Spleen (tissue), 11 donors: ENCODE results near the gene BEND5. TPM values are rescaled to one million over a fixed set of nuclear protein-coding genes. Genes with fewer than 3 reads are reported as not detected.

Source experiments
- DNase-seq: peaks from one replicate; pipeline ENCODE4 v3.0.0-alpha.2; 2020
- H3K27ac ChIP-seq, 8 donors: fragments of 200-600 bp; sonication (generic) in 7 of 8; 1 replicate in 4 of 8; 2 replicates in 4 of 8; pipeline versions ENCODE4 v1.5.0 to v1.8.0; 2016 to 2021; ENCODE audit warnings: inconsistent platforms in 4 of 8, mild to moderate bottlenecking in 4 of 8, moderate library complexity in 1 of 8
- H3K27me3 ChIP-seq, 7 donors: fragments of 200-600 bp; sonication (generic) in 6 of 7; replicated peaks in 1 of 7; 1 replicate in 4 of 7; 2 replicates in 3 of 7; pipeline versions ENCODE4 v1.5.0 to v1.8.0; 2016 to 2021; ENCODE audit warnings: inconsistent platforms in 3 of 7, mild to moderate bottlenecking in 1 of 7
- H3K36me3 ChIP-seq, 6 donors: fragments of 200-600 bp; sonication (generic) in 5 of 6; 1 replicate in 4 of 6; 2 replicates in 2 of 6; pipeline versions ENCODE4 v1.5.0 to v1.8.0; 2016 to 2021; ENCODE audit warnings: inconsistent platforms in 2 of 6
- H3K4me1 ChIP-seq, 6 donors: fragments of 200-600 bp; sonication (generic) in 5 of 6; 1 replicate in 3 of 6; 2 replicates in 3 of 6; pipeline versions ENCODE4 v1.5.0 to v1.8.0; 2016 to 2021; ENCODE audit warnings: inconsistent platforms in 3 of 6
- H3K4me3 ChIP-seq, 8 donors: fragments of 200-600 bp; sonication (generic) in 7 of 8; 1 replicate in 4 of 8; 2 replicates in 4 of 8; pipeline versions ENCODE4 v1.5.0 to v1.8.0; 2016 to 2021; ENCODE audit warnings: inconsistent platforms in 4 of 8, mild to moderate bottlenecking in 4 of 8, moderate library complexity in 2 of 8
- H3K9me3 ChIP-seq, 8 donors: fragments of 200-600 bp; sonication (generic) in 7 of 8; 1 replicate in 4 of 8; 2 replicates in 4 of 8; pipeline versions ENCODE4 v1.5.0 to v1.8.0; 2016 to 2021; ENCODE audit warnings: inconsistent platforms in 4 of 8
- POLR2A ChIP-seq, 3 donors: fragments of 450-650 bp; IDR thresholded peaks; one replicate each; pipeline ENCODE4 v1.5.1; 2017; ENCODE audit warnings: antibody characterized with exemption in 3 of 3, mild to moderate bottlenecking in 1 of 3
- POLR2AphosphoS5 ChIP-seq, 3 donors: sonication (generic); formaldehyde crosslinking; IDR thresholded peaks; one replicate each; pipeline ENCODE4 v1.5.1; 2017; ENCODE audit warnings: antibody characterized with exemption in 3 of 3
- WGBS, 5 donors: extraction: QIAGEN DNeasy Blood & Tissue Kit in 3 of 5; methylation state at CpG; one replicate each; pipeline versions ENCODE4 v1.1.5 to v1.1.7; 2013 to 2018; 5-methylcytosine and 5-hydroxymethylcytosine counted together
- intact Hi-C: fragments of 100-400 bp; cut with DNase I; formaldehyde crosslinking; loops from one replicate; pipeline ENCODE4 v1.15.0; 2023; ENCODE audit warnings: low total_unique reads
- polyA plus RNA-seq, 3 donors: library from polyadenylated mRNA; stranded (reverse); fragments of 200-250 nt; gene quantifications; one replicate each; pipeline ENCODE4 v1.2.1, GENCODE V29; 2013
- total RNA-seq, 7 donors: library from RNA; depleted of rRNA in 3 of 7; stranded (reverse); fragments of >200 nt in 3 of 7; fragmentation: NEBNext Ultra II Directional in 4 of 7; extraction: Animal tissue kit (Norgen Biotek cat#: 25700) in 4 of 7; gene quantifications; one replicate each; pipeline versions ENCODE4 v1.1.0 to v1.2.1, GENCODE V29; 2016 to 2021
- TF ChIP-seq, protein P1 (sequence below), 11 experiments: fragments of 200-600 bp in 7 of 11; fragments of 450-650 bp in 4 of 11; sonication (generic) in 4 of 11; IDR thresholded peaks in 8 of 11; conservative IDR thresholded peaks in 3 of 11; 1 replicate in 7 of 11; 2 replicates in 4 of 11; pipeline versions ENCODE4 v1.4.0 to v1.8.0; 2016 to 2021; ENCODE audit warnings: antibody characterized with exemption in 11 of 11, inconsistent platforms in 4 of 11, mild to moderate bottlenecking in 1 of 11
- donor health status: healthy with polysubstance abuse.
- donor health status: DM: no; HTN: no; CAD: no; lungs with moderate emphysema.
- donor health status: DM: no; HTN: no; CAD: no.
- donor health status: Bipolar disorder and iron deficiency.
- donor health status: healthy.
- donor health status: DM: no; HTN: no; CAD: no.
- donor health status: DM: yes; HTN: yes; CAD: no.

The BEND5 gene
- total and polyA plus RNA-seq, 10 donors: 7.5 to 39.2 (median 16.1) TPM

DNA sequence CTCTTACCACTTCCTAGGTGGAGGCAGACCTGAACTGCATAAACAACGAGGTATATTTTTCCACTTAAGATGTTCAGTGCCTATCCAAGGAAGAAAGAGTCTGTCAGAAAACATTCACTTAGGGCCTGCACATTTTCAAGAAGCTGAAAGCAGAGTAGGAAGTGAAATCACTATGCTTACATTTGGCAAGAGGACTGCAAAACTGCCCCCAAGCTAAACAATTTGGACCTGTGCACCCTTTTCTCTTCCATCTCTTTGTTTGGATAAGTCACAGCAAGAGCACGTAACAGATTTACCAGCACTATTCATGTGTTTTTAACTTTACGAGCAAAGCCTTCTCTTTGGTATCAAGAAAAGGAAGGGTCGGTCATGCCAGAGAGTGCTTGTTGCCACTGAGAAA lies 13.2 kb upstream of the BEND5 start:
- WGBS, 5 donors: 61 to 82% (median 74%) methylated on average over 4 of the region's 4 CpGs
- no peaks in the 10 kb centered on the region for H3K36me3 ChIP-seq
- intact Hi-C loops: no loop called here
- TF ChIP-seq, protein P1, sequence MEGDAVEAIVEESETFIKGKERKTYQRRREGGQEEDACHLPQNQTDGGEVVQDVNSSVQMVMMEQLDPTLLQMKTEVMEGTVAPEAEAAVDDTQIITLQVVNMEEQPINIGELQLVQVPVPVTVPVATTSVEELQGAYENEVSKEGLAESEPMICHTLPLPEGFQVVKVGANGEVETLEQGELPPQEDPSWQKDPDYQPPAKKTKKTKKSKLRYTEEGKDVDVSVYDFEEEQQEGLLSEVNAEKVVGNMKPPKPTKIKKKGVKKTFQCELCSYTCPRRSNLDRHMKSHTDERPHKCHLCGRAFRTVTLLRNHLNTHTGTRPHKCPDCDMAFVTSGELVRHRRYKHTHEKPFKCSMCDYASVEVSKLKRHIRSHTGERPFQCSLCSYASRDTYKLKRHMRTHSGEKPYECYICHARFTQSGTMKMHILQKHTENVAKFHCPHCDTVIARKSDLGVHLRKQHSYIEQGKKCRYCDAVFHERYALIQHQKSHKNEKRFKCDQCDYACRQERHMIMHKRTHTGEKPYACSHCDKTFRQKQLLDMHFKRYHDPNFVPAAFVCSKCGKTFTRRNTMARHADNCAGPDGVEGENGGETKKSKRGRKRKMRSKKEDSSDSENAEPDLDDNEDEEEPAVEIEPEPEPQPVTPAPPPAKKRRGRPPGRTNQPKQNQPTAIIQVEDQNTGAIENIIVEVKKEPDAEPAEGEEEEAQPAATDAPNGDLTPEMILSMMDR (IDR thresholded peaks at IDR 0.05 in 8 of 11, conservative IDR thresholded peaks at IDR 0.05 in 3 of 11): no peak
- TF ChIP-seq POLR2A (IDR thresholded peaks at IDR 0.05) (no peak), POLR2AphosphoS5 (IDR thresholded peaks at IDR 0.05) (no peak)
- no peaks in the 10 kb centered on the region for H3K27me3 ChIP-seq
- no peak overlapping the region for H3K4me3 ChIP-seq
- peaks cover 0 to 56% (median 33%) of the 10 kb centered on the region in 6 donors for H3K4me1 ChIP-seq
- no peaks in the 10 kb centered on the region for H3K9me3 ChIP-seq
- DNase-seq: no peak
- H3K27ac ChIP-seq: peak overlapping the region in 6 of 8 donors; percentile 1 to 51 (median 46)

DNA sequence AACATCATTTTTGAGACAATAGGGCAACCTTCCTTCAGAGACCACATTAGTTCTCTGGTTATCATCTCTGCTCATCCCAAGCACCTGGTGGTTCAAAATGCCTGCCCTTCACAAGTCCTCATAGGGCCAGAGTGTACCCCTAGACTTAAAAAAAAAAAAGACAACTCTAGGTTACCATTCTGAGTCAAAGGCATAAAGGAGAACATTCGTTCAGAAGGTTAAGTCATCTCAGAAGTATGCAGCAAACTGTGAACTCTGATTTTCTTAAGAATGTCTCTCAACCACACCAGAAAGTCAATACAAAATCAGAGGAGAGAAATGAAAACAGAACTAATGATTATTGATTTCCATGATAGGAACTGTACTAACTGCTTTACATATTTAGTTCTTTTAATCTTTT lies 9.2 kb upstream of the BEND5 start:
- DNase-seq: no peak
- WGBS, 5 donors: 70 to 86% (median 75%) methylated on average over 1 of the region's 1 CpG
- Histone ChIP-seq H3K9me3 (no peaks in the 10 kb centered on the region), H3K36me3 (no peaks in the 10 kb centered on the region), H3K4me3 (no peak overlapping the region), H3K27ac (no peak overlapping the region), H3K27me3 (no peaks in the 10 kb centered on the region), H3K4me1 (peaks cover 0 to 17% (median 12%) of the 10 kb centered on the region in 6 donors)
- TF ChIP-seq POLR2A (IDR thresholded peaks at IDR 0.05): no peak
- TF ChIP-seq, protein P1 (IDR thresholded peaks at IDR 0.05 in 8 of 11, conservative IDR thresholded peaks at IDR 0.05 in 3 of 11): no peak
- no peak for TF ChIP-seq POLR2AphosphoS5 (IDR thresholded peaks at IDR 0.05)
- intact Hi-C loops: no loop called here

DNA sequence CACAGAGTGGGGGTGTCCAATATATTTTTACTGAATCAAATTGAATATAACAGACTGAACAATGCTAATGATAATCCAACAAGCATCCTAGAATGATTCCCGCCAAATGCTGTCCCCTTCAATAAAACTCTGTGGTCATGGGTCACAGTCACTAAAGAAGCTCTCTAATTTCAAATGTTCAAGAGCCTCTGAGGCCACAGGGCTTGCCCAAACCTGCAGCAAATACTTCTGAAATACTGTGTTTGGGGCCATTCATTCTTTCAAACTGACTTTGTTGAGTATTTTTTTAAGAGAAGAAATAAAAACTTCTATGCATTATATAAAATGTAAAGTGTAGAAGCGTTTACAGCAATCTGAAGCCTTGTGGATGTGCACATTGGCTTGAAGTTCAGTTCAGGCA lies 7.6 kb upstream of the BEND5 start:
- 87 to 95% (median 90%) methylated on average over 2 of the region's 2 CpGs for WGBS, 5 donors
- intact Hi-C loops: no loop called here
- Histone ChIP-seq H3K4me1 (peaks cover 0 to 1% (median 0%) of the 10 kb centered on the region in 6 donors), H3K36me3 (no peaks in the 10 kb centered on the region), H3K27ac (no peak overlapping the region), H3K9me3 (no peaks in the 10 kb centered on the region), H3K4me3 (no peak overlapping the region), H3K27me3 (no peaks in the 10 kb centered on the region)
- TF ChIP-seq, protein P1 (IDR thresholded peaks at IDR 0.05 in 8 of 11, conservative IDR thresholded peaks at IDR 0.05 in 3 of 11): no peak
- TF ChIP-seq POLR2AphosphoS5 (IDR thresholded peaks at IDR 0.05) (no peak), POLR2A (IDR thresholded peaks at IDR 0.05) (no peak)
- DNase-seq: no peak

DNA sequence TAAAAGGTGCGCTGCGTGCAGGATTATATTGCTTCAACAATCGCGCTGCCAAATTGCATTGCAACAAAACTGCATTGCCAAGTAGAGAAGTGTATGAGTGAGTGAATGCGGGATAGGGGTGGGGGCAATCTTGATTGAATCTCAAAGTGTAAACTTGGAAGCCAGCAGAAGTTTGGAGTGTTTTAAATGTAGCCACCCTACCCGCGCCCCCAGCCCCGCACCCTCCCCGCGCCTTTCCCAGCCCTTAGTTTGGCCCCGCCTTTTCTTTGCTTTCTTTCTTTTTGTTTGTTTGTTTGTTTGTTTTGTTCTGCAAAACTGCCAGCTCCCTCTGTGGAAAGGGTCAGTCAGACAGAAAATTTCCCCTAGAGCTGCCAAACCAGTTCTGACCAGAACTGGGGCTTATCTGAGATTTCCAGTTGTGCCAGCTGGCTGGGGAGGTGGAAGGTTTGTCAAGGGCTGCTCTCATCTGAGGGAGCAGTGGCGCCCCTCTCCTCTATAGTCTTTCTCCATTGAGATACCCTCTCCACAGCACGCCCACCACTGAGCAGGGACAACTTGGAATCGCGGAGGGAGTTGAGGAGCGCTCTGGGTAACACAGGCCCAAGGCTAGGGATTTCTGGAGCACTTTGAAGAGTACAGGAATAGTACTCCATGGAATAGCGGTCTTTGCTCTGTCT lies 666 bp upstream of the BEND5 start:
- Histone ChIP-seq H3K27ac (peak overlapping the region in 6 of 8 donors; percentile 85 to 91 (median 88)), H3K36me3 (peaks cover 0 to 6% (median 0%) of the 10 kb centered on the region in 6 donors), H3K4me1 (peaks cover 10 to 65% (median 49%) of the 10 kb centered on the region in 6 donors), H3K4me3 (peak overlapping the region; percentile 48 to 89 (median 68)), H3K9me3 (no peaks in the 10 kb centered on the region), H3K27me3 (peaks cover 0 to 7% (median 0%) of the 10 kb centered on the region in 7 donors)
- intact Hi-C loops: no loop called here
- no peak for DNase-seq
- no peak for TF ChIP-seq POLR2A (IDR thresholded peaks at IDR 0.05)
- no peak for TF ChIP-seq POLR2AphosphoS5 (IDR thresholded peaks at IDR 0.05)
- TF ChIP-seq, protein P1 (IDR thresholded peaks at IDR 0.05 in 8 of 11, conservative IDR thresholded peaks at IDR 0.05 in 3 of 11): no peak
- WGBS, 5 donors: 11 to 16% (median 13%) methylated on average over 17 of the region's 17 CpGs
